ENCODE results near the gene ARL5C.

DNA sequence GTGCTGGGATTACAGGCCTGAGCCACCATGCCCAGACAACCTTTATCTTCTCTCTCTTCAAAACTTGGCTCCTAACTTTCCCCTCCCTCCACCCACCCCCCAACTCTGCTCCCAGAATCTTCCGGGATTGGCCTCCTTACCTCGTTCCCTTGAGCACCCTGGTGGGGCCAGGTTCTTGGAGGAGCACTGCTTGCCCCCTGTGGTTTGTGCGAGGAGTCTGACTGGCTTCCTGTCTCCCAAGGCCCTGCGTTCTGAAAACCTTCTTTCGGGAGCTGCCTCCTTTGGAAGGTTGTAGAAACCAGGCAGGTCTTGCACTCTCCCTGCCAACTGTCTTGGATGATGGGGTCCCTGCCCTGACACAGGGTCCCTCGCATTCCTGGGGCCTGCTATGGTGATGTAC lies 34.3 kb downstream of the ARL5C start:
- TF ChIP-seq, protein P1, sequence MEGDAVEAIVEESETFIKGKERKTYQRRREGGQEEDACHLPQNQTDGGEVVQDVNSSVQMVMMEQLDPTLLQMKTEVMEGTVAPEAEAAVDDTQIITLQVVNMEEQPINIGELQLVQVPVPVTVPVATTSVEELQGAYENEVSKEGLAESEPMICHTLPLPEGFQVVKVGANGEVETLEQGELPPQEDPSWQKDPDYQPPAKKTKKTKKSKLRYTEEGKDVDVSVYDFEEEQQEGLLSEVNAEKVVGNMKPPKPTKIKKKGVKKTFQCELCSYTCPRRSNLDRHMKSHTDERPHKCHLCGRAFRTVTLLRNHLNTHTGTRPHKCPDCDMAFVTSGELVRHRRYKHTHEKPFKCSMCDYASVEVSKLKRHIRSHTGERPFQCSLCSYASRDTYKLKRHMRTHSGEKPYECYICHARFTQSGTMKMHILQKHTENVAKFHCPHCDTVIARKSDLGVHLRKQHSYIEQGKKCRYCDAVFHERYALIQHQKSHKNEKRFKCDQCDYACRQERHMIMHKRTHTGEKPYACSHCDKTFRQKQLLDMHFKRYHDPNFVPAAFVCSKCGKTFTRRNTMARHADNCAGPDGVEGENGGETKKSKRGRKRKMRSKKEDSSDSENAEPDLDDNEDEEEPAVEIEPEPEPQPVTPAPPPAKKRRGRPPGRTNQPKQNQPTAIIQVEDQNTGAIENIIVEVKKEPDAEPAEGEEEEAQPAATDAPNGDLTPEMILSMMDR (IDR thresholded peaks at IDR 0.05; ENCODE audit: poor library complexity, severe bottlenecking), result no peak
- TF ChIP-seq EZH2 (IDR thresholded peaks at IDR 0.05; ENCODE audit: borderline replicate concordance, insufficient read depth, low read length, poor library complexity, severe bottlenecking) (no peak), TAF1 (IDR thresholded peaks at IDR 0.05; ENCODE audit: low read depth) (no peak), POLR2AphosphoS5 (IDR thresholded peaks at IDR 0.05) (no peak), MXI1 (conservative IDR thresholded peaks at IDR 0.05; ENCODE audit: poor library complexity, severe bottlenecking) (no peak), EP300 (conservative IDR thresholded peaks at IDR 0.05; ENCODE audit: poor library complexity, severe bottlenecking) (no peak), RAD21 (conservative IDR thresholded peaks at IDR 0.05) (no peak), SMC3 (conservative IDR thresholded peaks at IDR 0.05; ENCODE audit: poor library complexity) (no peak)
- TF ChIP-seq, protein P2, sequence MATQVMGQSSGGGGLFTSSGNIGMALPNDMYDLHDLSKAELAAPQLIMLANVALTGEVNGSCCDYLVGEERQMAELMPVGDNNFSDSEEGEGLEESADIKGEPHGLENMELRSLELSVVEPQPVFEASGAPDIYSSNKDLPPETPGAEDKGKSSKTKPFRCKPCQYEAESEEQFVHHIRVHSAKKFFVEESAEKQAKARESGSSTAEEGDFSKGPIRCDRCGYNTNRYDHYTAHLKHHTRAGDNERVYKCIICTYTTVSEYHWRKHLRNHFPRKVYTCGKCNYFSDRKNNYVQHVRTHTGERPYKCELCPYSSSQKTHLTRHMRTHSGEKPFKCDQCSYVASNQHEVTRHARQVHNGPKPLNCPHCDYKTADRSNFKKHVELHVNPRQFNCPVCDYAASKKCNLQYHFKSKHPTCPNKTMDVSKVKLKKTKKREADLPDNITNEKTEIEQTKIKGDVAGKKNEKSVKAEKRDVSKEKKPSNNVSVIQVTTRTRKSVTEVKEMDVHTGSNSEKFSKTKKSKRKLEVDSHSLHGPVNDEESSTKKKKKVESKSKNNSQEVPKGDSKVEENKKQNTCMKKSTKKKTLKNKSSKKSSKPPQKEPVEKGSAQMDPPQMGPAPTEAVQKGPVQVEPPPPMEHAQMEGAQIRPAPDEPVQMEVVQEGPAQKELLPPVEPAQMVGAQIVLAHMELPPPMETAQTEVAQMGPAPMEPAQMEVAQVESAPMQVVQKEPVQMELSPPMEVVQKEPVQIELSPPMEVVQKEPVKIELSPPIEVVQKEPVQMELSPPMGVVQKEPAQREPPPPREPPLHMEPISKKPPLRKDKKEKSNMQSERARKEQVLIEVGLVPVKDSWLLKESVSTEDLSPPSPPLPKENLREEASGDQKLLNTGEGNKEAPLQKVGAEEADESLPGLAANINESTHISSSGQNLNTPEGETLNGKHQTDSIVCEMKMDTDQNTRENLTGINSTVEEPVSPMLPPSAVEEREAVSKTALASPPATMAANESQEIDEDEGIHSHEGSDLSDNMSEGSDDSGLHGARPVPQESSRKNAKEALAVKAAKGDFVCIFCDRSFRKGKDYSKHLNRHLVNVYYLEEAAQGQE (IDR thresholded peaks at IDR 0.05; ENCODE audit: borderline replicate concordance), result no peak
